HCT116 (cell line): ENCODE measurements around the gene SCG5.

ENCODE experiments used
- CTCF ChIP-seq, 3 experiments: fragments of 200-600 bp in 1 of 3; sonication (generic) in 1 of 3; IDR thresholded peaks in 2 of 3; conservative IDR thresholded peaks in 1 of 3; 2 replicates each; pipeline ENCODE4 v1.5.1; 2012 to 2017; ENCODE audit warnings: low read depth in 2 of 3, low read length in 2 of 3, antibody characterized with exemption in 1 of 3, borderline replicate concordance in 1 of 3, control low read depth in 1 of 3, mild to moderate bottlenecking in 1 of 3, mixed read lengths in 1 of 3, mixed run types in 1 of 3, moderate library complexity in 1 of 3; ENCODE audit not compliant: insufficient read depth in 1 of 3
- EZH2 ChIP-seq: fragments of 200-600 bp; sonication (generic); IDR thresholded peaks from 2 replicates; pipeline ENCODE4 v1.6.1; 2017; ENCODE audit warnings: antibody characterized with exemption, mixed run types
- POLR2A ChIP-seq: IDR thresholded peaks from 2 replicates; pipeline ENCODE4 v1.7.0; 2011; ENCODE audit warnings: borderline replicate concordance; ENCODE audit not compliant: insufficient read depth, insufficient read length; ENCODE audit errors: extremely low read depth
- POLR2AphosphoS5 ChIP-seq: IDR thresholded peaks from 2 replicates; pipeline ENCODE4 v1.6.1; 2011; ENCODE audit warnings: mild to moderate bottlenecking, low read depth, low read length, moderate library complexity
- SIN3A ChIP-seq: IDR thresholded peaks from 2 replicates; pipeline ENCODE4 v1.6.1; 2012; ENCODE audit warnings: low read depth
- TCF7L2 ChIP-seq: IDR thresholded peaks from 2 replicates; pipeline ENCODE4 v1.7.0; 2011; ENCODE audit warnings: borderline replicate concordance, inconsistent platforms; ENCODE audit not compliant: insufficient read depth, insufficient read length; ENCODE audit errors: extremely low read depth
- ZNF274 ChIP-seq: fragments of 200-500 bp; sonication (Bioruptor generic); IDR thresholded peaks from 2 replicates; pipeline ENCODE4 v1.6.1; 2014; ENCODE audit warnings: mild to moderate bottlenecking, low read depth, low read length, inconsistent platforms

- TF ChIP-seq SIN3A (no peak), CTCF (IDR thresholded peaks at IDR 0.05 in 2 of 3, conservative IDR thresholded peaks at IDR 0.05 in 1 of 3; ENCODE audit: borderline replicate concordance in 1 of 3, insufficient read depth in 1 of 3, low read depth in 2 of 3, low read length in 2 of 3) (no peak), POLR2AphosphoS5 (no peak), TCF7L2 (no peak), ZNF274 (no peak), EZH2 (no peak), POLR2A (no peak)
These were observed 30.1 kb downstream of the SCG5 start for GRCh38 chr15:32671339-32672325.
